Measurements from ENCODE around the gene KCNG1.

GRCh38 chr20:51024761-51025160, 1.9 kb upstream of the KCNG1 start:
- TF ChIP-seq, protein P1, sequence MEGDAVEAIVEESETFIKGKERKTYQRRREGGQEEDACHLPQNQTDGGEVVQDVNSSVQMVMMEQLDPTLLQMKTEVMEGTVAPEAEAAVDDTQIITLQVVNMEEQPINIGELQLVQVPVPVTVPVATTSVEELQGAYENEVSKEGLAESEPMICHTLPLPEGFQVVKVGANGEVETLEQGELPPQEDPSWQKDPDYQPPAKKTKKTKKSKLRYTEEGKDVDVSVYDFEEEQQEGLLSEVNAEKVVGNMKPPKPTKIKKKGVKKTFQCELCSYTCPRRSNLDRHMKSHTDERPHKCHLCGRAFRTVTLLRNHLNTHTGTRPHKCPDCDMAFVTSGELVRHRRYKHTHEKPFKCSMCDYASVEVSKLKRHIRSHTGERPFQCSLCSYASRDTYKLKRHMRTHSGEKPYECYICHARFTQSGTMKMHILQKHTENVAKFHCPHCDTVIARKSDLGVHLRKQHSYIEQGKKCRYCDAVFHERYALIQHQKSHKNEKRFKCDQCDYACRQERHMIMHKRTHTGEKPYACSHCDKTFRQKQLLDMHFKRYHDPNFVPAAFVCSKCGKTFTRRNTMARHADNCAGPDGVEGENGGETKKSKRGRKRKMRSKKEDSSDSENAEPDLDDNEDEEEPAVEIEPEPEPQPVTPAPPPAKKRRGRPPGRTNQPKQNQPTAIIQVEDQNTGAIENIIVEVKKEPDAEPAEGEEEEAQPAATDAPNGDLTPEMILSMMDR (IDR thresholded peaks at IDR 0.05): no peak
- no peak for TF ChIP-seq ZFX (IDR thresholded peaks at IDR 0.05; ENCODE audit: borderline replicate concordance)

Data from 22Rv1 (cell line).